Gastroesophageal sphincter (tissue), 4 donors: ENCODE measurements around the gene RIMBP2. TPM values are rescaled to one million over a fixed set of nuclear protein-coding genes. Genes with fewer than 3 reads are reported as not detected.

Experiments
- ATAC-seq: fragments of 150-250 bp; one replicate; pipeline ENCODE4 v1.9.1; 2016; ENCODE audit warnings: mild to moderate bottlenecking, moderate library complexity
- H3K27ac ChIP-seq, 4 donors: fragments of 200-600 bp; sonication (generic) in 3 of 4; 1 replicate in 3 of 4; 2 replicates in 1 of 4; pipeline ENCODE4 v1.5.1; 2016 to 2019
- H3K27me3 ChIP-seq: fragments of 200-600 bp; sonication (generic); one replicate; pipeline ENCODE4 v1.5.1; 2019
- H3K36me3 ChIP-seq, 2 donors: fragments of 200-600 bp; sonication (generic); one replicate each; pipeline ENCODE4 v1.5.1; 2019; ENCODE audit warnings: control low read depth in 1 of 2
- H3K4me1 ChIP-seq, 3 donors: fragments of 200-600 bp; sonication (generic); 1 replicate in 2 of 3; 2 replicates in 1 of 3; pipeline ENCODE4 v1.5.1; 2016 to 2019; ENCODE audit warnings: control low read depth in 2 of 3
- H3K4me3 ChIP-seq, 2 donors: fragments of 200-600 bp; sonication (generic); one replicate each; pipeline ENCODE4 v1.5.1; 2019; ENCODE audit warnings: mild to moderate bottlenecking in 1 of 2, moderate library complexity in 1 of 2
- H3K9me3 ChIP-seq, 3 donors: fragments of 200-600 bp; sonication (generic); one replicate each; pipeline ENCODE4 v1.5.1; 2017 to 2019; ENCODE audit warnings: control low read depth in 2 of 3
- CTCF ChIP-seq, 4 experiments: fragments of 200-600 bp in 2 of 4; fragments of 450-650 bp in 2 of 4; sonication (generic) in 1 of 4; IDR thresholded peaks; one replicate each; pipeline ENCODE4 v1.5.1; 2017 to 2019; ENCODE audit warnings: antibody characterized with exemption in 4 of 4, mild to moderate bottlenecking in 2 of 4, moderate library complexity in 2 of 4
- EP300 ChIP-seq: sonication (generic); formaldehyde crosslinking; IDR thresholded peaks from one replicate; pipeline ENCODE4 v1.6.1; 2017; ENCODE audit warnings: antibody characterized with exemption, mild to moderate bottlenecking
- POLR2A ChIP-seq, 2 donors: fragments of 450-650 bp; IDR thresholded peaks; one replicate each; pipeline ENCODE4 v1.6.1; 2017; ENCODE audit warnings: antibody characterized with exemption in 2 of 2, mild to moderate bottlenecking in 2 of 2, moderate library complexity in 1 of 2
- POLR2AphosphoS5 ChIP-seq: sonication (generic); formaldehyde crosslinking; IDR thresholded peaks from one replicate; pipeline ENCODE4 v1.6.1; 2017; ENCODE audit warnings: antibody characterized with exemption
- WGBS, 2 donors: methylation state at CpG; one replicate each; pipeline ENCODE4 v1.1.5; 2018; ENCODE audit warnings: low coverage in 1 of 2; 5-methylcytosine and 5-hydroxymethylcytosine counted together
- total RNA-seq, 4 donors: library from RNA; depleted of rRNA; stranded (reverse); fragments of >200 nt; gene quantifications; one replicate each; pipeline ENCODE4 v1.1.0, GENCODE V29; 2016

RIMBP2 gene
- total RNA-seq, 4 donors from 2014 or later, result 0.42 to 1.1 (median 0.60) TPM

GRCh38 chr12:130529781-130530180 lies 186.3 kb downstream of the RIMBP2 start:
- no peaks in the 10 kb centered on the region for H3K4me1 ChIP-seq
- H3K27me3 ChIP-seq, result peaks cover 16% of the 10 kb centered on the region
- H3K36me3 ChIP-seq, result no peaks in the 10 kb centered on the region
- 66% methylated on average over 3 of the region's 4 CpGs; no CpG with 5 or more reads in 1 of the 2 donors for WGBS, 2 donors
- no peak for ATAC-seq
- no peaks in the 10 kb centered on the region for H3K9me3 ChIP-seq
- H3K27ac ChIP-seq, result no peak overlapping the region
- TF ChIP-seq POLR2A (IDR thresholded peaks at IDR 0.05) (no peak), CTCF (IDR thresholded peaks at IDR 0.05) (no peak), POLR2AphosphoS5 (no peak), EP300 (no peak)
- no peak overlapping the region for H3K4me3 ChIP-seq

- H3K9me3 ChIP-seq, result no peaks in the 10 kb centered on the region
- H3K27ac ChIP-seq, result no peak overlapping the region
- no peaks in the 10 kb centered on the region for H3K4me1 ChIP-seq
- no peak for ATAC-seq
- no peak overlapping the region for H3K4me3 ChIP-seq
- 38 to 53% methylated on average over 2 of the region's 2 CpGs for WGBS, 2 donors
- no peaks in the 10 kb centered on the region for H3K36me3 ChIP-seq
- peaks cover 13% of the 10 kb centered on the region for H3K27me3 ChIP-seq
- TF ChIP-seq POLR2A (IDR thresholded peaks at IDR 0.05) (no peak), EP300 (no peak)
Measured at GRCh38 chr12:130527239-130527638, 188.9 kb downstream of the RIMBP2 start.

GRCh38 chr12:130526813-130527212 lies 189.3 kb downstream of the RIMBP2 start:
- H3K4me1 ChIP-seq, result no peaks in the 10 kb centered on the region
- no peak for TF ChIP-seq CTCF (IDR thresholded peaks at IDR 0.05)
- TF ChIP-seq POLR2AphosphoS5, result no peak
- no peak for TF ChIP-seq POLR2A (IDR thresholded peaks at IDR 0.05)
- no peak for TF ChIP-seq EP300
- WGBS, 2 donors, result 3 to 4% methylated on average over 3 to 6 of the region's 6 CpGs
- H3K36me3 ChIP-seq, result no peaks in the 10 kb centered on the region
- no peaks in the 10 kb centered on the region for H3K9me3 ChIP-seq
- no peak overlapping the region for H3K4me3 ChIP-seq
- H3K27ac ChIP-seq, result no peak overlapping the region
- H3K27me3 ChIP-seq, result peaks cover 13% of the 10 kb centered on the region
- ATAC-seq, result no peak

GRCh38 chr12:130525384-130526172 lies 190.5 kb downstream of the RIMBP2 start:
- H3K9me3 ChIP-seq, result no peaks in the 10 kb centered on the region
- H3K4me3 ChIP-seq, result no peak overlapping the region
- ATAC-seq, result no peak
- H3K36me3 ChIP-seq, result no peaks in the 10 kb centered on the region
- TF ChIP-seq POLR2AphosphoS5 (no peak), EP300 (no peak), POLR2A (IDR thresholded peaks at IDR 0.05) (no peak)
- peaks cover 13% of the 10 kb centered on the region for H3K27me3 ChIP-seq
- H3K4me1 ChIP-seq, result no peaks in the 10 kb centered on the region
- no peak overlapping the region for H3K27ac ChIP-seq
- WGBS, 2 donors, result 80 to 90% methylated on average over 3 to 8 of the region's 10 CpGs

- ATAC-seq, result no peak
- no peak overlapping the region for H3K27ac ChIP-seq
- peaks cover 0 to 3% (median 0%) of the 10 kb centered on the region in 3 donors for H3K9me3 ChIP-seq
- no peak overlapping the region for H3K4me3 ChIP-seq
- no peak for TF ChIP-seq CTCF (IDR thresholded peaks at IDR 0.05)
- no peak for TF ChIP-seq POLR2A (IDR thresholded peaks at IDR 0.05)
- TF ChIP-seq POLR2AphosphoS5, result no peak
- TF ChIP-seq EP300, result no peak
- no peaks in the 10 kb centered on the region for H3K36me3 ChIP-seq
- peaks cover 13% of the 10 kb centered on the region for H3K27me3 ChIP-seq
- H3K4me1 ChIP-seq, result no peaks in the 10 kb centered on the region
- WGBS, 2 donors, result 67 to 74% methylated on average over 6 to 8 of the region's 8 CpGs
Measured at GRCh38 chr12:130524759-130525158, 191.3 kb downstream of the RIMBP2 start.
